GM19240 (cell line): ENCODE data around the gene RAP1GAP2.
"Not testable (repeated sequence)": the region's sequence is repeated elsewhere in the genome, so short reads cannot be mapped to it uniquely, and the experiment has no call there.

Source experiments
- DNase-seq: peaks from one replicate; pipeline ENCODE4 v3.0.0; 2011; ENCODE audit warnings: low spot score; ENCODE audit not compliant: insufficient read length

The RAP1GAP2 gene

DNA sequence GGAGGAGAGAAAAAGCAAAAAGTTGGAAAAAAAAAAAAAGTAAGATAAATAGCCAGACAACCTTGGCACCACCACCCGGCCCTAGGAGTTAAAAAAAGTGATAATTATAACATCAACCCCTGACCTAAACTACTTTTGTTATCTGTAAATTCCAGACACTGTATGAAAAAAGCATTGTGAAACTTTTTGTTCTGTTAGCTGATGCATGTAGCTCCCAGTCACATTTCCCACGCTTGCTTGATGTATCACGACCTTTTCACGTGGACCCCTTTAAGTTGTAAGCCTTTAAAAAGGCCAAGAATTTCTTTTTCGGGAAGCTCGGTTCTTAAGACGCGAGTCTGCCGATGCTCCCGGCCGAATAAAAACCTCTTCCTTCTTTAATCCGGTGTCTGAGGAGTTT lies 10.9 kb upstream of the RAP1GAP2 start:
- DNase-seq: not testable (repeated sequence)

DNA sequence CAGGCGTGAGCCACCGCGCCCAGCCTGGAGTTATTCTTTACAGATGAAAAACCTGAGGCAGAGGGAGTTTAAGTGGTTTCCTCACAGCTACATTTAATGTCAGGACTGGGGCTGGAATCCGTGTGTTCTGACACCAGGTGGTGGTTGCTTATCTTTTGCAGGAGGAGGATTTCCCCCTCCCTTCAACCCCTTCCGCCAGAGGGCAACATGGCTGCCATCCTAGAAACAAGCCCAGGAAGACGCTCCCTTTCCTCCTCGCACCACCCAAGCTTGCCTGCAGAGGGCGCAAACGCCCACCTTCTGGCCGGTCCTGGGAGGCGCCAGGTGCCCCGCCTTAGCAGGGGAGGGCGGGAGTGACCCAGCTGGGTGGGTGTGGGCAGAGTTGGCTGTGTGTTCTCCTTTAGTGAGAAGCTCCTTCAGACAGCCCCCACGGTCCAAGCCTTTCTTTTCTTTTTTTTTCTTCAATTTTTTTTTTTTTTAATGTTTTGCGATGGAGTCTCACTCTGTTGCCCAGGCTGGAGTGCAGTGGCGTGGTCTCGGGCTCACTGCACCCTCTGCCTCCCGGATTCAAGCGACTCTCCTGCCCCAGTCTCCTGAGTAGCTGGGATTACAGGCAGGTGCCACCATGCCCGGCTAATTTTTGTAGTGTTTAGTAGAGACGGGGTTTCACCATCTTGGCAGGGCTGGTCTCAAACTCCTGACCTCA lies 9.9 kb upstream of the RAP1GAP2 start:
- peak; percentile 88 for DNase-seq

DNA sequence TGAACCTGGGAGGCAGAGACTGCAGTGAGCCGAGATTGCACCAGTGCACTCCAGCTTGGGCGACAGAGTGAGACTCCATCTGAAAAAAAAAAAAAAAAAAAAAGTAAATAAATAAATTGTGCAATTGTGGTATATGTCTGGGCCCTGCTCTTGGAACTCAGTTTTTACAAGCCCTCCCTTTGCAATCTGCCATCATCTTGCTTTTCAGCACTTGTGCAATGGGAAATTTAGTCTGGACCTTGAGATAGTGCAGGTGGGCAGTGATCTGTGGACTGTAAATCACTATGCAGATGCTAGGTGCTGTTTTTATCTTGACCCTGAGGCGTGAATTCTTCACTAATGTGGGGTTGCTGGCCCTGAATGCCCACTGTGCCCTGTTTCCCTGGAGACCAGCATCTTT lies 6.5 kb upstream of the RAP1GAP2 start:
- DNase-seq: no peak

DNA sequence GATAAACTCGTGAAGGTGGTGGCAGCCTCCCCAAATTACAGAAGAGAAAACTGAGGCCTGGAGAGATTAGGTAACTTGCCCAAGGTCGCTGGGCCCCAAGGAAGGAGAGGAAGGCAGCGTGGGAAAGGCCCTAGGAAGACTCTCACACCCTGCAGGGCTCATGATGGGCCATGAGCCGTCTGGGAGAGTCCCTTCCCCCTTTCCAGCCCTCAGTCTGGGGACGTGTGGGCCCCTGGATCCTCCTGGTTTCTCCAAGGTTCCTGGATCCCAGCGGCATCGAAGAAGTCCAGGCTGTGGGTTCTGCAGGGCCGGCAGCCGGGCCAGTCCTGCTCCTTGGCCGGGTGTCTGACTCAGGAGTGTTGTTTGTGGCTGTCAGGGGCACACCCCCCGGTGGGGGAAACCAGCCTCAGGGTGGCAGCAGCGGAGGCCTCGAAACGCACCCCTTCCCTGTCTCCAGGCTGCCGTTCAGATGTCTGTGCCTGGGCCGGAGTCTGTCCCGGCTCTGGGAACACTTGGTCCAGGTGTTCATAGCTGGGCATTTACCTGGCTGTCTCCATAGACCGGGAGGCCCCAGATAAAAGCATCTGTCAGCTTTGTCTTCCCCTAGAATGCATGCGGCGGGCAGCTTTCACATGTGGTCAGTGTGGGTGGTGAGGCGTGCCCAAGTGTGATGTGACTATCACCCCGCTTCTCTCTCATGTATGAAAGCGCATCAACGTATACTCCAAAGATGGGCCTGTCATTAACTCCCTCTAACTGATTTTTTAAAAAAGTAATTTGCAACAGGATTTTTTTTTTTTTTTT lies 3.7 kb upstream of the RAP1GAP2 start:
- DNase-seq: no peak

DNA sequence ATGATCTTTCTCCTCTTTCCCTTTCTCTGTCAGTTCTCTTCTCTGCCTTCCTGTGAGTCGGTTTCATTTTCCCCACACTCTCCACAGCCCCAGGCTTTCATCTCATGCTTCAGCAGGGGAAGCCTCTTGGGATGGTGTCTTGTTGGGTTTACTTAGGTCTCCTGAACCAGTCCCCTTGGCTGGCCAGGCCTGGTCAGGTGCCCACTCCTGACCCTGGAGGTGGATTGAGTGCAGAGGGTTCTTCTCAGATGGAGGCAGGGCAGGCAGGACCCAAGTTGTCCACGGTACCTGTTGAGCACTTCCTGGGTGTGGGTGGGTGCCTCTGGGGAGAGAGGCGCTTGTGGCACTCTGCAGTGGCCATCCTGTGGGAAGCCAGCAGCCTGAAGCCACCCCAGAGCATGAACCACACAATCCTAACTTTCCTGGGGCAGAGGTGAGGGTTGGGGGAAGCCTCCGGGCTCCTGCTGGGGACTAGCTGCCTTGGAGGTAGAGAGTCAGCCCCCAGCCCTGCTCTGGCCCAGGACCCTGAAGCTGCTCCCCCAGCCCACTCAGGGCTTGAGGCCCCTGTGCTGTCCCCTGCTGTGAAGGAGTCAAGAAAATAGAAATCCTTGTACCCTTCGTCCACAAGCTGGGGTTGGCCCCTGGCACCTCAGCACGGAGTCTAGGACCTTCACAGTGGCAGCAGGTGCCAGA lies 2.0 kb upstream of the RAP1GAP2 start:
- no peak for DNase-seq

DNA sequence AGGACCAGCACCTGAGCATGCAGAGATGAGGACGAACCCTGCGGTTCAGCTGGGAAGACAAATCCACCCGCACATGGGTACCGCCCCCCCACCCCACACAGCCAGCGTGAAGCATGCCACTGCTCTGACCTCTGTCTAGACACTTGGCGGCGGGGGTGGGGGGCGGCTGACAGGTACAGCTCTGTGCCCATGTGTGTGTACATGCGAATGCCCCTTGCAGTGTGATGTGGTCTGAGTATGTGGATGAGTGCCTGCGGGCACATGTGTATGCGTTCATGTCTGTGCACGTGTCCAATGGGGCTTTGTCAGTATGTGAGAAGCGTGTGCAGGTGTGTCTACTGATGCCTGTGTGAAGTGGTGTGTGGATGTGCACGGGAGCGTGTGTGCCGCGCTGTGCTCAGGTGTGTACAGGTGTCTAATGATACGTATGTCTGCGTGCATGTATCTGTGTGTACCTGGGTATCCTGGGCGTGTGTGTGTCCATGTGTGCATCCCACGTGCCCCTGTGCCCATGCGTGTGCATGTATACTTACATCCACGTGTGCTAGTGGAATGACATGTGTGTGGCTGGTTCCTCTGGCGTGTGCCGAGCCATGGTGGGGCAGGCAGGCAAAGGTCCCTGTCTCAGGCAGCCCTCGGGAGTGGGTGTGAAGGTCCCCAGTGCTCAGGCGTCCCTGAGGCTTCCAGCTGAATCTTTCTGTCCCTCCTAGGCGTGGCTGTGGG lies 636 bp upstream of the RAP1GAP2 start:
- DNase-seq: no peak

DNA sequence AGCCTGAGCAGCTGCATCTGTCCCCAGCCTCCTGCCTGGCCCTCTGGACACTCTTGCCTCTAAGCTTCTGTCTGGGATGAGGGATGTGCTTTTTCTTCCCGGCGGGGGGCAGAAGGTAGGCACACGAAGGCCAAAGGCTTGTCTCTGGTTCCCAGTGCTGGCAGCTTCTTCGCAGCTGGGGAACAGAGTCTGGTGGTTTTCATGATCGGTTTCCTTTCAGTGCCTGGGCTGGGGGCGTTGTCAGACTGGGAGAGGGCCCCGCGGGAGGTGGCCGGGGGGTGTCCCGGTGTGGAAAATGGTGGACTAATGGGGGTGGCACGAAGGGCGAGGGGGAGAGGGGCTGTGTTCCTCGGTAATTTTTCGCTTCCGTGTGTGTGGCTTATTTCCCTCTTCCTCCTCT lies 988 bp downstream of the RAP1GAP2 start:
- no peak for DNase-seq

DNA sequence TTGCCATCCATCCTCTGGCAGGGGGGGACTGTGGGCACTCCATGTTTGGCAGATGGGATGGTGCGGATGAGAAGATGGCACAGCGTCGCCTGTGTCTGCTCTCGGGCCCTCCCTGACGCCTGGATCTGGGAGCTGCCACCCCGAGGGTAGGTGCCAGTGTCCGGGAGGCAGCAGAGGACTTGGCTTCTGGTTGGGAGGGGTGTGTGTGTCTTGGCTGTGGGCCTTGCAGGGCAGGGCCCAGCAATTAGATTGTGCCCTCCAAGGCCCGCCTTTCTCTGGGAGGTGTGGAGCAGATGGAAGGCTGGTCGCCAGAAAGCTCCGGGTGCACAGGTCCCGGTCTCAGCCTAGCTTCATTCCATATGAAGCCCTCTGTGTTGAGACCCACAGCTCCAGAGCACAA lies 1.4 kb downstream of the RAP1GAP2 start:
- DNase-seq: no peak

DNA sequence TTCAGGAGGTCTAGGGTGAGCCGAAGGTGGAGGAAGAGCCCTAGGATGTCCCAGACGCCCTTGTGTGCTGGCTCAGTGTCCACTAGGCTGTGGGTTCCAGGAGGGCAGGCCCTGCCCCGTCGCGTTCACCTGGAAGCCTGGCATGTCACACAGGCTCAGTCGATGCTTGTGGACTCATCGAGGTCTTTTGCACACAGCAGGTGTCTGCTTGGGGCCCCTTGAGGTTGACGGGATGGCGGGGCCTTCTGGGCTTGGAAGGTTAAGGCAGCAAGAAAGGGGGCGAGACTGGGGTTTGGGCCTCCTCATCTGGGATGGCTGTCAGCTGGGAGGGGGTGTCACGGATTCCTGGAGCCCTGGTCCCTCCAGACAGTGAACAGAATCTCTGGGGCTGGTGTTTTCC lies 1.9 kb downstream of the RAP1GAP2 start:
- DNase-seq: no peak

DNA sequence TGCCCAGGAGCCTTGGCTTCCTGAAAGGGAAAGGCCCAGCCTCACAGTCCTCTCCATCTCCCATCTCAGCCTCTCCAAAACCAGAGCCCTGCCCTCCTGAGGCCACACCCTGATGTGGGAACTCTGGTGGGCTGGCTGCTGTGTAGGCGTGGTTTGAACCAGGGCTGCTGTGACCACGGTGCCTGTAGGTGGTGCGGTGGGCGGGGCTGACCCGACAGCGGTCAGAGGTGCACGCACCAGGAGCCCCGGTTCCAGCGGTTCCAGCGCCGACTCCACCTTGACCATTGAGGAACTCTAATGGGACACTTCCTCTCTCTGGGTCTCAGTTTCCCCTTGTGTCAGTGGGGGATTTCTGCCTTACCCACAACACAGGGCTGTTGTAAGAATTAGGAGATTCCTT lies 2.4 kb downstream of the RAP1GAP2 start:
- DNase-seq: no peak

DNA sequence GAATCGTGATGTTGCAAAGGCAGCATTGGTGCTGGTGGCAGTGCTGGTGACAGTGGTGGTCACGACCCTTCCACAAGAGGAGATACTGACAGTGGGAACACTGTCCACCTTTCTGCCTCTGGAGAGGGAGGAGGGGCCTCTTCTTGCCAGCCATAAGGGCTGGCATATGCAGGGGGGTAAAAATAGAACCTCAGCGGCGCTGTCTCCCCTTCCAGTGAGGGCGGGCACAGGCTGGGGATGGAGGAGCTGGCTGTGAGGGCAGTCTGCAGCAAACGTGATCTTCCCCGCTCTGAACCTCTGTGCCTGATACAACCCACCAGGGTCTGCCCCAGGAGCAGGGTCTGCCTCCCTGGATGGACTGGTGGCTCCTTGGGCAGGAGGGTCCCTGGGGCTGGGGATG lies 3.4 kb downstream of the RAP1GAP2 start:
- no peak for DNase-seq

DNA sequence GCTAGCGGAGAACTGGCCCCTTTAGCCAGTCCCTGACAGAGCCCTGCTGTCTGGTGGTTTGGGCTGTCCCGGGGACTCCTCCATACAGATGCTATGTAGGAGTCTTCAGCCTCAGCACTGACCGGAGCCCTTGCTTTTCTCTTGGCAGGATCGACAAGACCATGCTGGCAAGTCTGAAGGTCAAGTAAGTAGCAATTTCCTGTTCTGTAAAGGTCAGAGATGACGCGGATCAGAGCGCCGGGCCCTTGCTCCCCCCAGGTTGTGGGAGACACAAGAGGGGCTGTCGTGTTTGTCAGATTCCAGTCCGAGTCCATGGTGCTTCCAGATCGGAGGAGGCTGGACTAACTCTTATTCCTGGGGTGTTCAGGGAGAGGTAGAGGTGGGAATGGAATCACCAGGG lies 4.1 kb downstream of the RAP1GAP2 start:
- no peak for DNase-seq

DNA sequence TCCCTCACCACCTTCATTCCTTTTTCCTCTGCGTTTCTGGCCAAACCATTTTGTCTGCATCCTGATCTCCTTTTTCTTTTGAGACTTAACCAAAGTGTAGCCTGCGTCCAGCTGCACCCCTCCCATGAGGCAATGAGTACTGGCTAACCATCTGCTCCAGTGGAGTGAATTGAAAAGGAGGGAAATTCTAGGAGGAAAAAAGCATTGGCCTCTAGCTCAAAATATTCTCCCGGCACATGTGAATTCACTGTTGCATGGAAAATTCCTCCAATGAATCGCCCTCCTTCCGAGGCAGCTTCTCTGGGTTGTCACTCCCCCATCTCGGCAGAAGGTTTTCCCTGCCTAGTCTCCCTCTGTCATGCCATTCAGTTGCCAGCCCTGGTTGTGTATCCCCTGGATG lies 5.6 kb downstream of the RAP1GAP2 start:
- DNase-seq: no peak

DNA sequence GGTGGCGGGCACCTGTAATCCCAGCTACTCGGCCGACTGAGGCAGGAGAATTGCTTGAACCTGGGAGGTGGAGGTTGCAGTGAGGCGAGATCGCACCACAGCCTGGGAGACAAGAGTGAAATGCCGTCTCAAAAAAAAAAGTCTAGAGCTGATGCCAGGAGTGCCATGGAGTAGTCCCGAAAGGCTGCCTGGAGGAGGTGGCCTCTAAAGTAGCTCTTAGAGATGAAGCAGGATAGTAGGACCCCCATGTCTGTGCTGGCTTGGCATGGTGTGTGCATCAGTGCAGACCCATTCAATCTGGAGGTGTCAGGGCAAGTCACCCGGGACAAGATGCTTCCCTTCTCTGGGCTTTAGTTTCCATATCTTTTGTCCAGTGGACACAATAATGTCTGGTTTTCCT lies 6.3 kb downstream of the RAP1GAP2 start:
- DNase-seq: no peak

DNA sequence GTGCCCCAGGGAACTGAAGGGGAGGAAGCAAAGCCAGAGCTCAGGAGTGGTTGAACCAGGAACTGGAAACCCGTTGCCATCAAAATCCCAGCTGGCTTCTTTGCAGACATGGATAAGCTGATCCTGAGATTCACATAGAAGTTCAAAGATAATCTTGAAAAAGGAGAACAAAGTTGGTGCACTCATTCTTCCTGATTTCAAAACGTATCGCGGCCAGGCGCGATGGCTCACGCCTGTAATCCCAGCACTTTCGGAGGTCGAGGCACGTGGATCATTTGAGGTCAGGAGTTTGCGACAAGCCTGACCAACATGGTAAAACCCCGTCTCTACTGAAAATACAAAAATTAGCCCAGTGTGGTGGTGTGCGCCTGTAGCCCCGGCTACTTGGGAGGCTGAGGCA lies 7.1 kb downstream of the RAP1GAP2 start:
- no peak for DNase-seq

DNA sequence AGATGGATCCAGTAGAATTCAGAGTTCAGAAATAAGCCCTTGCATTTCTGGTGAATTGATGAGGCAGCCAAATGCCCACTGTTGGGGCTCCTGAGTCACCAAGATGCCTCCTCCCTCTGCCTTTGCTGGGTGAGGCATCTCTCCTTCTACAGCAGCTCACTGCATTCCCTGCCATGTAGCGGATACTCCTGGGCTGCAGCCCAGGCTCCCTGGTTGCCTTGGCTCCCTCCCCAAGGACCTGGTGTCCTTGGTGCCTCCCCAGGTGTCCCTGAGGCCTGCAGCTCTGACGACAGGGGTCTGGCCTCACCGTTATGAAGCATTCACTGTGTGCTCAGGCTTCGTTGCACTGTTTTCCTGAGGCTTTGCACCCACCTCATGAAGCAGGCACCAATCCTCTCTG lies 7.7 kb downstream of the RAP1GAP2 start:
- DNase-seq: no peak

DNA sequence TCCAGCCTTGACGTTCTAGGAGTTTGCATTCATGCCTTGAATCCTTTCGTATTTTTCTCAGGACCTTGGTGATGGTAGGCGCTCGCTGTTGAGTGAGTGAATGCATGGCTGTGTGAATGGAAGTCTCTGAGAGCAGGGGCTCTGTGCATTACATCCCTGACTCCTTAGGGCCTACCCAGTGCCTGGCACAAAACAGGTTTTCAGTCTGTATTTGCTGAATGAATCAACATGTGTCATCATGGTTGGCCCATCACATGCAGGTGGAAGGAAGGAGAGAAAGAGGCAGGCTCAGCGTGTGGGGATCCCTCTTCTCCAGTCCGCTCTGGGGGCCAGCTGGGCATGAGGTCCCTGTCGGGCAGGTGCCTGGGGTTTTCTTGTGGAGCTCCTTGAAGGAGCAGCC lies 8.7 kb downstream of the RAP1GAP2 start:
- DNase-seq: no peak

DNA sequence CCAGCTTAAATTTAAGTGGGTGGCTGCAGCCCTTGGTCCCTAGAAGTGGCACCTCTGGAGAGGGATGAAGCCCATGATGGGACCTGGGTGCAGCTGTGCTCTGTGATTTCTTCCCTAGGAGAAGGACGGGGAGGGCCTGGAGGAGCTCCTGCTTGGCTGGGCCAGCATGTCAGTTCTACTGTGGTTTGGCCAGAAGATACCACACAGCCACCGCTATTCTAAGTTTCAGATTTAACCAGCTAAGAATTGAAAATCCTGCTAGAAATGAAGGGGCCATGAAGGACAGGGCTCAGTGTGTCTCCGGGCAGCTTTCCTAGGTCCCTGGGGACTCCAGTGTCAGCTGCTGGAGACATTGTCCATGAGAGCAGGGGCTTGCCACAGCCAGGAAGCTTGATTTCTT lies 9.7 kb downstream of the RAP1GAP2 start:
- no peak for DNase-seq

DNA sequence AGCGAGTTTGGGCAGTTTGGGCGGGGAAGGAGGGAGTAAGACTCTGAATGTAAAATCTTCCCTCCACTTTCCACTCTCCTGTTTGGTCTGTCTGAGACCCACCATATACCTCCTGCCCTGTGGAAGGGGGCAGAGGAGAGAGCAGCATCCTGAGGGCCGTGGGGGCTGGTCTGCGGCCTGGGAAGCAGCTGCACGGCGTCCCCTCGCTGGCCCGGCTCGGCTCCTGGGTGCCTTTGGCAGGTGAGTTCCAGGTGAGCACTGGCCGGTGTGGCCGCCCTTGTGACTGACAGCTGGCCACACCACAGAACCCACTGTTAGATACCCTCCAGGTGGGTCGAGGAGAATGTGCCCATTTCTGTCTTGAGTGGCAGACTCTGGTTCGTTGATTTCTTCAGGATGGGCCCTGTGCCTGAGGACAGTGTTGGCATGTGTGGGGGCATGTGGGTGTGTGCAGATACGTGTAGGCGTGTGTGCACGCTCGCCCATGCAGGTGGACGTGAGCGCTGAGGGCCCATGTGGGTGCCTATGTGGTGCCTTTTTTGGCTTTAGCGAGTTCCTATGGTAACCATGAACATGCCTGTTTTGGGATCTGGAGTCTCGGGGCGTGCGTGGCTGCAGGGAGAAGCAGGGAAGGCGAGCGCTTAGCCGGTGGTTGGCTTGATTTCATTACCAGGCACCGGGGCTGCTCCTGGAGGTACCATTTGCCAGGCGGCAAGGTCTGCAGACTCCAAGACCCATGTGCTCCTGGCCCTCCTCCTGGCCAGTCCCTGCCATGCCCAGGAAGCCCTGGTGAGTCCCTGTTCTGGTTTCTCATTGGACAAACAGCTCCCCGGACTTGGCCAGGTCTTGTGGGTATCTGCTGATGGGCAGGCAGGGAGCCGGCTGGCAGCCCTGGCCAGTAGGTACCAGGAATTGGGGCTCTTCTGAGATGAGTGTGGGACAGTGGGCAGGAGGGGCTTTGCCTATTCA lies 12.4 kb downstream of the RAP1GAP2 start:
- no peak for DNase-seq

DNA sequence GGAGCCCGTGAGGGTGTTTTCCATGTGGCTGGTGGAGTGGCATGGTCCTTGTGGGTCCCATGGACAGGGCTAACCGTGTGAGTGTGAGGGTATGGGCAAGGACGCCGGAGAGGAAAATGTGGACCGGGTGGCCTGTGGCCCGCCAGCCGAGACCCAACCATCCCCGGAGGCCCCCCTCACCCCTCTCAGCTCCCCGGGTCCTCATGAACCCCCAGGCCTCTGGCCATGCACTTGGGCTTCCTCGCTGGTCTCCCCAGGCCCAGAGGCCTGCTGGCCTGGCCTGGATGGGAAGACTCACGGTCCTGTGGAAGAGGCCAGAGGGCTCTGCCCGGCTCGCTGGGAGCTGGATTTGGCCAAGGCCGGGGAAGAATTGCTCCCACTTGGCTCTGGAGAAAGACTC lies 13.1 kb downstream of the RAP1GAP2 start:
- no peak for DNase-seq

DNA sequence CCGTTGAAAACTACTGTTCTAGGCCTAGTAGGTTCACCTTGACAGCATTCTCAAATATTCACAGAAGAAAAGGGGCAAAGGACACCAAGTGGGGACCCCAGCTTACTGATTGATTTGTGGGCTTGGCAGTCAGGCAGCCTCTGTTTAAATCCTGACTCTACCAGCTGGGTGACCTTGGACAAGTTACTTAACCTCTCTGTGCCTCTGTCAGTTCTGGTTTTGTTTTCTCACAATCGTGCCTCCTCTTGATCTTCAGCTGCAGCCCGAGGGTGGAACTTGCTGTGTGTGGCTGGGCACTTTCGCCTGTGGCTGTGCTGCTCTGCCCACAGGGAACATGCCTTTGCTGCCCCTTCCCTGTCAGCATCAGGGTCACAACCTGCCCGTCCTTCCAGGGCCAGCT lies 17.8 kb downstream of the RAP1GAP2 start:
- DNase-seq: no peak
